ENCODE results near the gene CDCP2.
"Not testable (repeated sequence)": the region's sequence is repeated elsewhere in the genome, so short reads cannot be mapped to it uniquely, and the experiment has no call there.

The CDCP2 gene

GRCh38 chr1:54177726-54178125 is 24.9 kb upstream of the CDCP2 start:
- H3K9me3 ChIP-seq (ENCODE audit: insufficient read depth, low read depth, low read length) = no peaks in the 10 kb centered on the region; the same call in 1 of the 2 replicates
- H3K9ac ChIP-seq (ENCODE audit: low read depth, low read length) = no peak overlapping the region
- H3K27me3 ChIP-seq (ENCODE audit: insufficient read depth, low read length) = no peaks in the 10 kb centered on the region
- no peak overlapping the region for H3K4me3 ChIP-seq (ENCODE audit: low read length)
- no peaks in the 10 kb centered on the region for H3K4me1 ChIP-seq (ENCODE audit: insufficient read depth, low read length)
- no peak overlapping the region for H3K27ac ChIP-seq (ENCODE audit: low read length)
- H3K36me3 ChIP-seq (ENCODE audit: insufficient read depth, low read depth, low read length) = peaks cover 5% of the 10 kb centered on the region; the same call in 1 of the 2 replicates

DNA sequence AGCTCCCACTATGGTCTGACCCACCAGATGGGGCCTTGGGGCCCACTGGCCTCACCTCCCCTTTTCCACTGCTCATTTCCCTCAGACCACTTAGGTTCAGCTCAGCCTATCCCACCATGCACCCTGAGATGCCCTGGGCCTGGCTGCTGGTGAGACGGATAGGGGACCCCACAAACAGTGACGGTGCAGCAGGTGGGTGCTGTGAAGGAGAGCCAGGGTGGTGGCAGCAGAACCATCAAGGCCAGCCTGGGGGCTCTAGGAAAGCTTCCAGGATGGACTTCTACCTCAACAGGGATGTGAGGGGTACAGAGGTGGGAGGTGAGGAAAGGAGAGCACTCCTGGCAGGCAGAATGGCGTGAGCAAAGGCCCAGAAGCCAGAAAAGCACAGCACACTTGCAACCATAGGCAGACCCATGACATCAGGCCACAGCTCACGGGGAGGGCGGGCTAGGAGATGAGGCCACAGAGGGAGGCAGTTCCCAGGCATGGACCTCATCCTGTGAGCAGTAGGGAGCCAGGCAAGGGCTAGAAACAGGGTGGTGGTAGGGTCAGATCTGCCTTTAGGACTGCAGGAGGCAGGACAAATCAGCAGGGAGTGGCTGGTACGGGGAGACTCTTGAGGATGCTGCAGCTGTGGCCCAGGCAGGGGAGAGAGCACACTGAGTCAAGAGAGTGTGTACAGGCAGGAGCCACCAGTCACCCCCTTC is 24.0 kb upstream of the CDCP2 start:
- Histone ChIP-seq H3K27me3 (ENCODE audit: insufficient read depth, low read length) (no peaks in the 10 kb centered on the region), H3K4me1 (ENCODE audit: insufficient read depth, low read length) (no peaks in the 10 kb centered on the region), H3K36me3 (ENCODE audit: insufficient read depth, low read depth, low read length) (peaks cover 5% of the 10 kb centered on the region; the same call in 1 of the 2 replicates), H3K9ac (ENCODE audit: low read depth, low read length) (no peak overlapping the region), H3K9me3 (ENCODE audit: insufficient read depth, low read depth, low read length) (no peaks in the 10 kb centered on the region; the same call in 1 of the 2 replicates), H3K27ac (ENCODE audit: low read length) (no peak overlapping the region), H3K4me3 (ENCODE audit: low read length) (no peak overlapping the region)

DNA sequence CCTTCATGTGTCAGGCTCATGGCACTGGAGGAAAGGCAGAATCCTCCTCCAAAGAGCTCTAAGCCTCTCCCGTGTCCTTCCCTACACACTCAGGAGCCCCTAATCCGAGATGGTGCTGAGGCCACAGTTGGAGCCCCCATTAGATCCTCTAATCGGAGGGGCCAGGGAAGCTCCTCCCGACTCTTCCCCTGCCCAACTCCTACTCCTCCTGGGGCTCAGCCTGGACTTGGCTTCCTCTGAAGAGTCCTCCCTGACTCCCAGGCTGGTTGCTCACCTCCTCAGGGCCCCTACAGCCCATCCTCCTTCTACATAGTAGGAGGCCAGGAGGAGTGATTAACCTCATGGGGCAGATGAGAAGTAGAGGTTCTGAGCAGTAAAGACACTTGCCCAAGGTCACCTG is 21.3 kb upstream of the CDCP2 start:
- H3K27ac ChIP-seq (ENCODE audit: low read length) = no peak overlapping the region
- H3K36me3 ChIP-seq (ENCODE audit: insufficient read depth, low read depth, low read length) = peaks cover under 1% of the 10 kb centered on the region; the same call in 1 of the 2 replicates
- H3K27me3 ChIP-seq (ENCODE audit: insufficient read depth, low read length) = no peaks in the 10 kb centered on the region
- no peaks in the 10 kb centered on the region for H3K9me3 ChIP-seq (ENCODE audit: insufficient read depth, low read depth, low read length)
- H3K9ac ChIP-seq (ENCODE audit: low read depth, low read length) = no peak overlapping the region
- no peaks in the 10 kb centered on the region for H3K4me1 ChIP-seq (ENCODE audit: insufficient read depth, low read length)
- no peak overlapping the region for H3K4me3 ChIP-seq (ENCODE audit: low read length)

DNA sequence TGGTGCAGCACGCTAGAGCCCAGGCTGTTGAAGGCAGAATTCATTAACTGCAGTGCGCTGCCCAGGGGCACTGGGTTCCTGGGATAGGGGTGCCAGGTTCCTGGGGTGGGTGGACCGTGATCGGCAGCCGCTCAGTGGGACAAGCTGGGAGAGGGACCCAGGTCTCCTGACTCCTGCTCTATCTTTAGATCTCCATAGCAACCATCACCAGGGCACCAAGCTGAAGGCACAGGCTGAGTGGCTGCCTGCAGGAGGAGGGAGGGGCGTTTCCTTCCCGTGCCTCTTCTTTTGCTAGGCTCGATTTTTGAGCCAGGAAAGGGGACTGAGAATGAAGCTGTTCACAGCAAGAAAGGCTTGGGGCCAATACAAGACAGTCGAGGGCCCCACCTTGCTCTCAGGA is 20.9 kb upstream of the CDCP2 start:
- Histone ChIP-seq H3K4me1 (ENCODE audit: insufficient read depth, low read length) (no peaks in the 10 kb centered on the region), H3K4me3 (ENCODE audit: low read length) (no peak overlapping the region), H3K9me3 (ENCODE audit: insufficient read depth, low read depth, low read length) (no peaks in the 10 kb centered on the region), H3K9ac (ENCODE audit: low read depth, low read length) (no peak overlapping the region), H3K27me3 (ENCODE audit: insufficient read depth, low read length) (no peaks in the 10 kb centered on the region), H3K27ac (ENCODE audit: low read length) (no peak overlapping the region), H3K36me3 (ENCODE audit: insufficient read depth, low read depth, low read length) (no peaks in the 10 kb centered on the region)

GRCh38 chr1:54172614-54173599 is 20.1 kb upstream of the CDCP2 start:
- Histone ChIP-seq H3K27ac (ENCODE audit: low read length) (no peak overlapping the region), H3K4me1 (ENCODE audit: insufficient read depth, low read length) (no peaks in the 10 kb centered on the region), H3K9ac (ENCODE audit: low read depth, low read length) (no peak overlapping the region), H3K9me3 (ENCODE audit: insufficient read depth, low read depth, low read length) (no peaks in the 10 kb centered on the region), H3K36me3 (ENCODE audit: insufficient read depth, low read depth, low read length) (no peaks in the 10 kb centered on the region), H3K4me3 (ENCODE audit: low read length) (no peak overlapping the region), H3K27me3 (ENCODE audit: insufficient read depth, low read length) (no peaks in the 10 kb centered on the region)

- no peak overlapping the region for H3K9ac ChIP-seq (ENCODE audit: low read depth, low read length)
- no peak overlapping the region for H3K4me3 ChIP-seq (ENCODE audit: low read length)
- H3K9me3 ChIP-seq (ENCODE audit: insufficient read depth, low read depth, low read length) = no peaks in the 10 kb centered on the region
- H3K27ac ChIP-seq (ENCODE audit: low read length) = no peak overlapping the region
- H3K36me3 ChIP-seq (ENCODE audit: insufficient read depth, low read depth, low read length) = no peaks in the 10 kb centered on the region
- no peaks in the 10 kb centered on the region for H3K27me3 ChIP-seq (ENCODE audit: insufficient read depth, low read length)
- H3K4me1 ChIP-seq (ENCODE audit: insufficient read depth, low read length) = no peaks in the 10 kb centered on the region
Observed at GRCh38 chr1:54171606-54172005, 18.8 kb upstream of the CDCP2 start.

- Histone ChIP-seq H3K4me1 (ENCODE audit: insufficient read depth, low read length) (no peaks in the 10 kb centered on the region), H3K4me3 (ENCODE audit: low read length) (no peak overlapping the region), H3K27me3 (ENCODE audit: insufficient read depth, low read length) (no peaks in the 10 kb centered on the region), H3K36me3 (ENCODE audit: insufficient read depth, low read depth, low read length) (no peaks in the 10 kb centered on the region), H3K9me3 (ENCODE audit: insufficient read depth, low read depth, low read length) (no peaks in the 10 kb centered on the region), H3K27ac (ENCODE audit: low read length) (no peak overlapping the region), H3K9ac (ENCODE audit: low read depth, low read length) (no peak overlapping the region)
Observed at GRCh38 chr1:54171016-54171415, 18.2 kb upstream of the CDCP2 start.

GRCh38 chr1:54169068-54169467 is 16.3 kb upstream of the CDCP2 start:
- H3K36me3 ChIP-seq (ENCODE audit: insufficient read depth, low read depth, low read length) = no peaks in the 10 kb centered on the region
- no peak overlapping the region for H3K4me3 ChIP-seq (ENCODE audit: low read length)
- no peak overlapping the region for H3K27ac ChIP-seq (ENCODE audit: low read length)
- H3K9me3 ChIP-seq (ENCODE audit: insufficient read depth, low read depth, low read length) = no peaks in the 10 kb centered on the region
- H3K9ac ChIP-seq (ENCODE audit: low read depth, low read length) = no peak overlapping the region
- no peaks in the 10 kb centered on the region for H3K4me1 ChIP-seq (ENCODE audit: insufficient read depth, low read length)
- H3K27me3 ChIP-seq (ENCODE audit: insufficient read depth, low read length) = no peaks in the 10 kb centered on the region

DNA sequence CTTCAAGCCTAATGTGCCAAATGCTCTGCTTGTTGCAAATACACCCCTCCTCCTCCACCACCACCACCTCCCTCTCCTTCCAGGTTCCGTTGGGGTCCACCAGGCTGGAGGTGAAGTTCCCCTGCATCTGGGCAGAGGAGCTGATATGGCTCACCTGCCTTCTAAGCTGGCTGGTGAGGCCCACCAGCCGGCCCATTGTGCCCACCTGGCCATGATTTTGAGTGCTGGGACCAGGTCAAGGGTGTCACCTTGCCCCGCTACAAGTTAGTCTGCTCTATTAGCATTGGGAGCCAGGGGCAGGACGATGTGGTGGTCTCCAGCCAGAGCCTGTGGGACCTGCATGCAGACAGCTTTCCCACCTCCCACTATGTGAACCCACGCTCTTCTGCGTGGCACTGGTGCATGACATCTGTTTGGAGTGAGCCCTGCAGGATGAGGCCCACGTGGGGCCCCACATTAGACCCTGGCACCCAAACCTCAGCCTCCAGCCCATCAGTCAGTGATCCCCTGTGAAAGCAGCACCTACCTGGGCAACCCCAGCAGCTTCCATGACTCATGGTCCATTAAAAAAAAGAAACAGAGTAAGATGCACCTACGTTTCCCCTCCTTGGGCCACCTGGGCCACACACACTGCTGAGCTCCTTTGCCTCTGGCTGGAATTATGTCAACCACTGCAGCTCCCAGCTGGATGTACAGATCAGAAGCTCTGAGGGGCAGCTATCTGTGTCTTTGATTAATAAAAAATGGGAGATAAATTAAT is 15.6 kb upstream of the CDCP2 start:
- Histone ChIP-seq H3K36me3 (ENCODE audit: insufficient read depth, low read depth, low read length) (no peaks in the 10 kb centered on the region), H3K27me3 (ENCODE audit: insufficient read depth, low read length) (no peaks in the 10 kb centered on the region), H3K9me3 (ENCODE audit: insufficient read depth, low read depth, low read length) (no peaks in the 10 kb centered on the region), H3K9ac (ENCODE audit: low read depth, low read length) (no peak overlapping the region), H3K4me3 (ENCODE audit: low read length) (no peak overlapping the region), H3K4me1 (ENCODE audit: insufficient read depth, low read length) (no peaks in the 10 kb centered on the region), H3K27ac (ENCODE audit: low read length) (no peak overlapping the region)

DNA sequence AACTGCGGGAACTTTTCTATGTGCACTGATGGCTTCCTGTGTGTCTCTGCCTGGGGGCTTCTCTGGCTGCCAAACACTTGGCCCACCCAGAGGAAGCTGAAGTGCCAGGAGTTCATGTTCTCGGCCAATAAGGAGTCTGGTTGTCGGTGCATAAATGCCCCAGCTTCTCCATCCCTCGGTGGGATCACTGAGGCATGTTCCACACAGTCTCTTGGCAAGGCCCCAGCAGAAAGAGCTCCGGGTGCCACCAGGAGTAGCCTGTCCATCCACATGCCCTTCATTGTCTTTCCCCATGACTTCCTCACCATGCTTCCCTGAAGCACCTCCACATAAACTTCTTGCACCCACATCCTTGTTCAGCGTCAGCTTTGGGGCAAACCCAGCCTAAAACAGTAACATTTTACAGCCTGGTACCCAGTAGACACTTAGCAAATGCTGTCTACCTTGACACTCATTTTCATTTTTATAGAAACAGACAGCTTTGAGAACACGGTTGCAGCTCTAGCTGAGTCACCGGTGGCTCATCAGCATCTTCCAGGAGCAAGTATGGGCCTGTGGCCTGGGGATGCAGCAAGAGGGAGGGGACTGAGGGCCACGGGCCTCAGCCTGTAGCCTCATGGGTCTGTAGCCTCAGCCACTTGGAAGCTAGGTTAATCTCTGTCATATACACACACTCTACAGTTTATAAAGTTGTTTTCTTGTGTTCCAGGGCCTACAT is 14.8 kb upstream of the CDCP2 start:
- Histone ChIP-seq H3K9me3 (ENCODE audit: insufficient read depth, low read depth, low read length) (no peaks in the 10 kb centered on the region), H3K27me3 (ENCODE audit: insufficient read depth, low read length) (no peaks in the 10 kb centered on the region), H3K4me1 (ENCODE audit: insufficient read depth, low read length) (no peaks in the 10 kb centered on the region), H3K36me3 (ENCODE audit: insufficient read depth, low read depth, low read length) (no peaks in the 10 kb centered on the region), H3K4me3 (ENCODE audit: low read length) (no peak overlapping the region), H3K27ac (ENCODE audit: low read length) (no peak overlapping the region), H3K9ac (ENCODE audit: low read depth, low read length) (no peak overlapping the region)

GRCh38 chr1:54166357-54166756 is 13.6 kb upstream of the CDCP2 start:
- H3K4me1 ChIP-seq (ENCODE audit: insufficient read depth, low read length); H3K27ac ChIP-seq (ENCODE audit: low read length); H3K4me3 ChIP-seq (ENCODE audit: low read length); H3K27me3 ChIP-seq (ENCODE audit: insufficient read depth, low read length); H3K9ac ChIP-seq (ENCODE audit: low read depth, low read length); H3K9me3 ChIP-seq (ENCODE audit: insufficient read depth, low read depth, low read length); H3K36me3 ChIP-seq (ENCODE audit: insufficient read depth, low read depth, low read length): not testable (repeated sequence)

All from iPS-20b (cell line).